ENCODE data around the gene HDAC4.

The HDAC4 gene

DNA sequence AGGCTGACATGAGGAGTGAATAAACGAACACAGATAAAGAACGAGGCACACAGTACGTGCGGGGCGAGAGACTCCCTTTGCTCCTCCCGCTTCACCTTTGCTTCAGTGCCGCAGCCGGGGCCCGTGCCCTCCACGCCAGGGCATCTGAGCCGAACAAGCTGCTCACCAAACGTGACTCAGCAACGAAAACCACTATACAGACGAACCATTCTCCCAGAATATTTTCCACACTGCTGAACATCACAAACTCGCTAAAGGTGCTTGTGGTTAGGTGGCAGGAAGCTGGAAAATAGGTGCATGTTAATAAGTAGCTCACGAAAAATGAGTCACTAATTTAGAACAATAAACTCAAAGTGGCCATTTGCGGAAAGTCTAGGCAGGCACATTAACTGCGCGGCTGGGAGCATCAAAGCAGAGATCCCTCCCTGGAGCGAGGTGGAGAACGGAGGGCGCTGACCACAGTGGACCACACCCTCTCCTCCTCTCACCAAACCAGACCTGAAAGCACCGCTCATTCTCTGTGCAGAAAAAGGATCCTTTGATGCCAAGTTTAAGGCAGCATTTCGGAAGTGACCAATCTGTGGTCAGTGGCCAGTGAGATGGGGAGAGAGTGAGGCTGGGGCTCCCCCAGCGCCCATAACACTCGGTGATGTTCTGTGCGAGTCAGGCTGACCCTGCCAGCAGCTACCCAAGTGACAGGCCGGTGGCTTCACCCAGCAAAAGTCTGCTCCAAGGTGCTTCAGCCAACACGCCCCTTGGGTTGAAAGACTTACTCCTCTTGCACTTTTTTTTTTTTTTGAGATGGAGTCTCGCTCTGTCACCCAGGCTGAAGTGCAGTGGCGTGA lies 153.2 kb downstream of the HDAC4 start:
- no peak overlapping the region for H3K27ac ChIP-seq
- TF ChIP-seq, protein P1, sequence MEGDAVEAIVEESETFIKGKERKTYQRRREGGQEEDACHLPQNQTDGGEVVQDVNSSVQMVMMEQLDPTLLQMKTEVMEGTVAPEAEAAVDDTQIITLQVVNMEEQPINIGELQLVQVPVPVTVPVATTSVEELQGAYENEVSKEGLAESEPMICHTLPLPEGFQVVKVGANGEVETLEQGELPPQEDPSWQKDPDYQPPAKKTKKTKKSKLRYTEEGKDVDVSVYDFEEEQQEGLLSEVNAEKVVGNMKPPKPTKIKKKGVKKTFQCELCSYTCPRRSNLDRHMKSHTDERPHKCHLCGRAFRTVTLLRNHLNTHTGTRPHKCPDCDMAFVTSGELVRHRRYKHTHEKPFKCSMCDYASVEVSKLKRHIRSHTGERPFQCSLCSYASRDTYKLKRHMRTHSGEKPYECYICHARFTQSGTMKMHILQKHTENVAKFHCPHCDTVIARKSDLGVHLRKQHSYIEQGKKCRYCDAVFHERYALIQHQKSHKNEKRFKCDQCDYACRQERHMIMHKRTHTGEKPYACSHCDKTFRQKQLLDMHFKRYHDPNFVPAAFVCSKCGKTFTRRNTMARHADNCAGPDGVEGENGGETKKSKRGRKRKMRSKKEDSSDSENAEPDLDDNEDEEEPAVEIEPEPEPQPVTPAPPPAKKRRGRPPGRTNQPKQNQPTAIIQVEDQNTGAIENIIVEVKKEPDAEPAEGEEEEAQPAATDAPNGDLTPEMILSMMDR (IDR thresholded peaks at IDR 0.05), result no peak
- no peak for TF ChIP-seq ZFX (IDR thresholded peaks at IDR 0.05; ENCODE audit: borderline replicate concordance)

DNA sequence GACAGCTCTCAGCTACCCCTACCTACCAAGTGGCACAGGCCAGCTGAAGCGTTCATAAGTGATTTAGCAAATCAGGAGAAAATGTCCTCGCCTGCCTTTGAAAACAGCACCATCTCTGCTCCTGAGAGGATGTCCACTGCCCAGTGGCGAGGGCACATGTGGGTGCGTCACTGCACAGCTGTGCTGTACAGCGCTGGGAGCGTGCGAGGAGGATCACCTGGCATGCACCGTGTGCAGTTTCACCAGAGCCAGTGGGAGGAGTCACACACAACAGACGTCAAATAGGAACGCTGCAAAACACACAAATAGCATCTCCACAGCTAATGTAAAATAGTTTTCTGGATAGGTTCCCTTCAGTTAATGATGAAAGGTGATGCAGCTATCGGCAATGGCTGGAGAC lies 154.1 kb downstream of the HDAC4 start:
- no peak for TF ChIP-seq ZFX (IDR thresholded peaks at IDR 0.05; ENCODE audit: borderline replicate concordance)
- TF ChIP-seq, protein P1 (IDR thresholded peaks at IDR 0.05), result no peak
- H3K27ac ChIP-seq, result no peak overlapping the region

DNA sequence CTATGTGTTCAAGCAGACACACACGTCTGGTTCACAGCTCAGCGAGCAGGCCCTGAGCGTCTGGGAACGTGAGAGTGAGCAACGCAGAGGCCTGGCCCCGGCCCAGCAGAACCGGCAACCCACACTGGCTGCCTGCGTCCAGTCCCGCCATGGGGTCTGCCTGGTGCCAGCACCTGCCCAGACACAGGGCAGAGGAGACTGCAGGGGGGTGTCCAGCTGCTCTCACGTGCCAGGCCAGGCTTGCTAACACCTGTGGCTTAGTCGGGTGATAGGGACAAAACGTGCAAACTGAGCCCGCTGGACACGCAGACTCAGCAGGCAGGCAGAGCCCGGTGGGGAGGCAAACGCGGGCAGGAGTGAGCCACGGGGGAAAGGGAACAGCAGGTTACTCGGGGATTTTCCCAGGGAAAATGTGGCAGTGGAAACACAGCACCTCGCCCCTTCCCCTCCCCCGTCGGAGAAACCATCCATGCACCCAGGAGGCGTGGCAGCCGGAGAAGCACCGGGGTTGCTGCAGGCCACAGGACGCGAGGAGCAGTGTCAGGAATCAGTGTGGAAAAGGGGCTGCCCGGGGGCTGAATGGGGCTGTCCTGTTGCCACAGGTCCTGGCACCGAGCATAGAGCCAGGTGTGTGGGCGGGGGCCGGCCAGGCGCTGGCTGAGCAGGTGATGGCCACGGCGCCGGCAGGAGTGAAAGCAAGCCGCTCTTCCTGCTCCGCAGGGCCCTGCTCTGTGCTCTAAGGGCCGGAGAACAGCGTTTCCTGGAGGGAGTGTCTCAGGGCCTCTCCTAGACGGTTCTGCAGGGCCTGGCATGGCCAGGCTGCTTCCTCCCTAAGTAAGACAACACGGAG lies 154.7 kb downstream of the HDAC4 start:
- TF ChIP-seq ZFX (IDR thresholded peaks at IDR 0.05; ENCODE audit: borderline replicate concordance), result no peak
- TF ChIP-seq, protein P1 (IDR thresholded peaks at IDR 0.05), result no peak
- no peak overlapping the region for H3K27ac ChIP-seq

DNA sequence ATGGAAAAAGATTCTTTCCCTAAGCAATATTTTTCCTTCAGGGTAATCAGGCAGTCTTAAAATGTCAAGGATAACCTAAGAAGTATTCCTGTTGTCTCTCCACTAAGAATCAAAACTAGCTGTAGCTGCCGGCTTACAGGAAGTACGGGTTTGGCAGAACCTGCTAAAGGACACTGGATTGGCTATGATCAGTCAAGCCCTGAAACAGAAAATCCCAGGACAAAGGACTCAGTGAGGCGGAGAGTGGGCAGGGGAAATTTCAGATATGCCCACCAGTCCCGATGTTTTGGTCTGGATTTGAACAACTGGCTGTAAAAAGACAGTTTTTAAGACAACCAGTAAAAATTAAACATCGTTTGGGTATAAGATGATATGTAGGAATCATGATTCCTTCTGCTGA lies 155.7 kb downstream of the HDAC4 start:
- H3K27ac ChIP-seq, result no peak overlapping the region
- TF ChIP-seq, protein P1 (IDR thresholded peaks at IDR 0.05), result no peak
- no peak for TF ChIP-seq ZFX (IDR thresholded peaks at IDR 0.05; ENCODE audit: borderline replicate concordance)

DNA sequence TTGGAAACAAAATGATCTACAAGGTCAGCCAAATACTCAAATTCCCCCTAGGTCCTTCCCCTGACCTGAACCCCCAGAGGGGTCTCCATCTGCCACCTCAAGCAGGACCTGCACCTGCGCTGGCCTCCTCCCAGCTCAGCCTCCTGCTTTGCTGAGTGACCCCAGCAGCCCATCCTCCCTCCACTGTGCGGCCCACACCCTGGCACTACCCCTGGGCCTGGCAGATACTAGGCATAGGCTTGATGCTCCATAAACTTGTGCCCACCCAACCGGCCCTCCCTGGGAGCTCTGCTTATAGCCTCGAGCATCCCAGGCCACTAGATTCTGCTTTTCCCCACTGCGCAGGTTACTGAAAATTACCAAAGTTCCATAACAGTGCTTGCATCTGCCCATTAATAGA lies 156.2 kb downstream of the HDAC4 start:
- no peak for TF ChIP-seq ZFX (IDR thresholded peaks at IDR 0.05; ENCODE audit: borderline replicate concordance)
- TF ChIP-seq, protein P1 (IDR thresholded peaks at IDR 0.05), result no peak
- no peak overlapping the region for H3K27ac ChIP-seq

DNA sequence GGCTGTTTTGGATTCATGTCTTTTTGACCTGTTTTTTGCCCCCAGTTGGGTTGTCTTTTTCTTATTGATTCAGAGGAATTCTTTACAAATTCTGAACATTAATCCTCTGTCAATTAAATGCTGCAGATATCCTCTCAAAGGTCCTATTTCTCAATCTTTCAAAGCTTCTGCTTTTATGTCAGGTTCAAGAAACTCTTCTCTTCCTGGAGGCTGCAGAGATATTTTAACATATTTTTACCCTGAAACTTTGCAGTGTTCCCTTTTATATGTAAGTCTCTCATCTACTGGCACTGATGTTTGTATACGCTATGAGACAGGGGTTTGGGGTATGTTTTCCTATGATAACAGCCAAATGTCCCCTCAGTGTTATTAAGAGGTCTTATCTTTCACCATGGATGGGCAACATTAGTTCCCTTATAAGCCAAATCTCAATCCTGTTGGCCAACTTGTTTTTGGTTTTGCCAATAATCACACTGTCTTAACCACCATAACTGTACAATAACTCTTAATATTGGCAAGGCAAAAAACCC lies 159.3 kb downstream of the HDAC4 start:
- no peak overlapping the region for H3K27ac ChIP-seq
- TF ChIP-seq ZFX (IDR thresholded peaks at IDR 0.05; ENCODE audit: borderline replicate concordance), result no peak
- TF ChIP-seq, protein P1 (IDR thresholded peaks at IDR 0.05), result no peak

All from 22Rv1 (cell line).